K562 (cell line): ENCODE data around the gene BRAP. TPM values are rescaled to one million over a fixed set of nuclear protein-coding genes. Genes with fewer than 3 reads are reported as not detected.
A peak's percentile ranks its signal among the peaks of the same experiment; 100 is the strongest.

Experiments used
- BRF1 ChIP-seq: IDR thresholded peaks from 3 replicates; pipeline ENCODE4 v1.6.1; 2011; ENCODE audit warnings: borderline replicate concordance, mild to moderate bottlenecking; ENCODE audit not compliant: insufficient read length; ENCODE audit errors: extremely low read depth
- CREB1 ChIP-seq, 2 experiments: sonication (generic) in 1 of 2; formaldehyde crosslinking in 1 of 2; IDR thresholded peaks; 2 replicates each; pipeline versions ENCODE4 v1.6.1 to v1.8.0; 2012 to 2022; ENCODE audit warnings: inconsistent platforms in 1 of 2, mild to moderate bottlenecking in 1 of 2, missing genetic modification reagents in 1 of 2, moderate library complexity in 1 of 2
- DPF2 ChIP-seq: fragments of 450-650 bp; IDR thresholded peaks from 2 replicates; pipeline ENCODE4 v1.6.1; 2016
- EP300 ChIP-seq: IDR thresholded peaks from 2 replicates; pipeline ENCODE4 v1.6.1; 2012; ENCODE audit warnings: low read length, improper control_type of control experiment
- HDAC6 ChIP-seq: IDR thresholded peaks from 2 replicates; pipeline ENCODE4 v1.6.1; 2012; ENCODE audit warnings: low read depth, mild to moderate bottlenecking, control low read depth, inconsistent platforms, low read length, moderate library complexity
- HMG20B ChIP-seq: fragments of 250-450 bp; sonication (Bioruptor Pico); IDR thresholded peaks from 2 replicates; pipeline ENCODE4 v1.5.0; 2021; ENCODE audit warnings: mild to moderate bottlenecking
- KAT2B ChIP-seq: IDR thresholded peaks from one replicate; pipeline ENCODE4 v1.6.1; 2012; ENCODE audit warnings: low read depth, mild to moderate bottlenecking, control low read depth, inconsistent platforms, low read length, moderate library complexity
- LARP7 ChIP-seq: fragments of 450-650 bp; IDR thresholded peaks from 2 replicates; pipeline ENCODE4 v1.6.1; 2016
- MXI1 ChIP-seq: IDR thresholded peaks from 2 replicates; pipeline ENCODE4 v1.6.1; 2011; ENCODE audit warnings: low read depth, mild to moderate bottlenecking, improper control_type of control experiment, low read length
- NKRF ChIP-seq: fragments of 450-650 bp; IDR thresholded peaks from 2 replicates; pipeline ENCODE4 v1.6.1; 2016; ENCODE audit warnings: borderline replicate concordance
- PHF8 ChIP-seq: fragments of 200-600 bp; sonication (generic); IDR thresholded peaks from 2 replicates; pipeline ENCODE4 v1.6.1; 2012; ENCODE audit warnings: mixed run types, mild to moderate bottlenecking, inconsistent platforms, low read length, moderate library complexity, borderline replicate concordance
- PHTF2 ChIP-seq: fragments of 250-450 bp; sonication (Bioruptor Pico); IDR thresholded peaks from 2 replicates; pipeline ENCODE4 v1.5.0; 2021; ENCODE audit warnings: mild to moderate bottlenecking
- ZNF263 ChIP-seq: sonication (generic); formaldehyde crosslinking; IDR thresholded peaks from 2 replicates; pipeline ENCODE4 v1.8.0; 2022; ENCODE audit warnings: mild to moderate bottlenecking, missing genetic modification reagents, borderline replicate concordance
- ZNF384 ChIP-seq: IDR thresholded peaks from 2 replicates; pipeline ENCODE4 v1.6.1; 2012; ENCODE audit warnings: low read depth, low read length, improper control_type of control experiment
- ZNF398 ChIP-seq: fragments of 250-450 bp; sonication (Bioruptor Pico); IDR thresholded peaks from 2 replicates; pipeline ENCODE4 v1.8.0; 2021; ENCODE audit warnings: moderate library complexity, mild to moderate bottlenecking, inconsistent platforms
- polyA plus RNA-seq, 8 experiments: library from polyadenylated mRNA; depleted of rRNA in 4 of 8; stranded (reverse) in 5 of 8; unstranded in 3 of 8; fragments of >200 nt; fragmentation: Nextera tagmentation in 2 of 8; fragmentation: Illumina TruSeq in 1 of 8; extraction: Ambion mirVana in 2 of 8; extraction: Trizol in 1 of 8; gene quantifications; 2 replicates each; pipeline versions ENCODE4 v1.2.1 to v1.2.3, GENCODE V29; 2011 to 2014; ENCODE audit warnings: inconsistent platforms in 1 of 8, missing spikeins in 1 of 8
- total RNA-seq, 7 experiments: library from RNA; depleted of rRNA in 6 of 7; stranded (reverse); fragments of >200 nt in 6 of 7; fragmentation: Illumina TruSeq in 2 of 7; extraction: Trizol in 2 of 7; gene quantifications; 2 replicates each; pipeline versions ENCODE4 v1.2.1 to v1.2.3, GENCODE V29; 2011 to 2021; ENCODE audit warnings: low replicate concordance in 1 of 7
- TF ChIP-seq, protein P1 (sequence below): fragments of 250-450 bp; sonication (Bioruptor Pico); IDR thresholded peaks from 2 replicates; pipeline ENCODE4 v1.8.0; 2021; ENCODE audit warnings: moderate library complexity, mild to moderate bottlenecking, inconsistent platforms
- TF ChIP-seq, protein P2 (sequence below), 2 experiments: fragments of 450-650 bp; conservative IDR thresholded peaks; 2 replicates each; pipeline ENCODE4 v1.6.1; 2017; ENCODE audit warnings: mild to moderate bottlenecking in 2 of 2, moderate library complexity in 2 of 2
- TF ChIP-seq, protein P3 (sequence below): fragments of 250-450 bp; sonication (Bioruptor Pico); IDR thresholded peaks from 2 replicates; pipeline ENCODE4 v1.5.0; 2021
- TF ChIP-seq, protein P4 (sequence below): fragments of 450-650 bp; IDR thresholded peaks from 2 replicates; pipeline ENCODE4 v1.6.1; 2014; ENCODE audit warnings: low read depth, mild to moderate bottlenecking, moderate library complexity, borderline replicate concordance

The BRAP gene
- total and polyA plus RNA-seq, 9 of the 15 experiments (the other 6 are each of a cell fraction or from before 2014, with no cell fraction given), result 2.2 to 32.6 (median 27.5) TPM

DNA sequence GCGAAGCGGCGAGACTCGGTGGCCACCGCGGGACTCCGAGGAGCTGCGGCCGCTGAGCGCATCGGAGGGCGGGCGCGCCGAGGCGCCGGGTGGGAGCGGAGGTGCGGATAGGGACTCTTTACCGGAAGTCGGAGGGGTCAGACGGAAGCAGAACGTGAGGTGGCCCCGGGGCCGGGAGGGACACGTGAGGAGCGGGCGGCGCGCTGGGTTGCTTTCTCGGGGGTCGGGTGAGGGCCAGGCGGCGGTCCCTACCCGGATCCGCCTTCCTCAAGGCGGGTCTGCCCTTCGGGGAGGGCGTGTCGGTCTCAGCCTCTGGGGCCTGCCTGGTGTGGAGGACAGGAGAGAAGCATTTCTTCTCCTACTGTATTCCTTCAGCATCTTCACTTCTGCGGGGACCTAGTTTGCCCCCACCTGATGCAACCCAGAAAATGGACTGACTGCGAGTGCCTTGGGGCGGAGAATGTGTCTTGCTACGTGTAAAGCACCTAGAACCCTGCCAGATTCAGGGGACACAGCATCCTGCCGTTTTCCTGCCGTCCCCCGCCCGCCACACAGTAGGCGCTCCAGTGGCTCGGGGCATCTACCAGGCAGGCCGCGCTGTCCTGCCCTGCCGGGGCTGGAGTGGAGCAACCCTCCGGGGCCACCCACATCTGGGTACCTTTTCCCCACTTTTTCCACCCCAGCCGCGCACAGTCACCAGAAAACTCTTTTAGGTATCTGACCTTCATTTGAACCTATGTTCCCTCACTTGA is 86.1 kb downstream of the BRAP start (continued):
- TF ChIP-seq, protein P1, sequence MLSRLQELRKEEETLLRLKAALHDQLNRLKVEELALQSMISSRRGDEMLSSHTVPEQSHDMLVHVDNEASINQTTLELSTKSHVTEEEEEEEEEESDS (CRISPR knock-in tag), result no peak
- TF ChIP-seq HDAC6, result no peak
- TF ChIP-seq HMG20B (CRISPR knock-in tag), result no peak
- 0 out of 2 replicates have a peak, but pooled peaks have one; percentile 39 for TF ChIP-seq DPF2
- no peak for TF ChIP-seq ZNF263
- TF ChIP-seq ZNF398 (CRISPR knock-in tag), result no peak
- TF ChIP-seq, protein P2, sequence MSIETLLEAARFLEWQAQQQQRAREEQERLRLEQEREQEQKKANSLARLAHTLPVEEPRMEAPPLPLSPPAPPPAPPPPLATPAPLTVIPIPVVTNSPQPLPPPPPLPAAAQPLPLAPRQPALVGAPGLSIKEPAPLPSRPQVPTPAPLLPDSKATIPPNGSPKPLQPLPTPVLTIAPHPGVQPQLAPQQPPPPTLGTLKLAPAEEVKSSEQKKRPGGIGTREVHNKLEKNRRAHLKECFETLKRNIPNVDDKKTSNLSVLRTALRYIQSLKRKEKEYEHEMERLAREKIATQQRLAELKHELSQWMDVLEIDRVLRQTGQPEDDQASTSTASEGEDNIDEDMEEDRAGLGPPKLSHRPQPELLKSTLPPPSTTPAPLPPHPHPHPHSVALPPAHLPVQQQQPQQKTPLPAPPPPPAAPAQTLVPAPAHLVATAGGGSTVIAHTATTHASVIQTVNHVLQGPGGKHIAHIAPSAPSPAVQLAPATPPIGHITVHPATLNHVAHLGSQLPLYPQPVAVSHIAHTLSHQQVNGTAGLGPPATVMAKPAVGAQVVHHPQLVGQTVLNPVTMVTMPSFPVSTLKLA (conservative IDR thresholded peaks at IDR 0.05), result peak; percentile 84 to 94
- TF ChIP-seq, protein P3, sequence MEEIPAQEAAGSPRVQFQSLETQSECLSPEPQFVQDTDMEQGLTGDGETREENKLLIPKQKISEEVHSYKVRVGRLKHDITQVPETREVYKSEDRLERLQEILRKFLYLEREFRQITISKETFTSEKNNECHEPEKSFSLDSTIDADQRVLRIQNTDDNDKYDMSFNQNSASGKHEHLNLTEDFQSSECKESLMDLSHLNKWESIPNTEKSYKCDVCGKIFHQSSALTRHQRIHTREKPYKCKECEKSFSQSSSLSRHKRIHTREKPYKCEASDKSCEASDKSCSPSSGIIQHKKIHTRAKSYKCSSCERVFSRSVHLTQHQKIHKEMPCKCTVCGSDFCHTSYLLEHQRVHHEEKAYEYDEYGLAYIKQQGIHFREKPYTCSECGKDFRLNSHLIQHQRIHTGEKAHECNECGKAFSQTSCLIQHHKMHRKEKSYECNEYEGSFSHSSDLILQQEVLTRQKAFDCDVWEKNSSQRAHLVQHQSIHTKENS (CRISPR knock-in tag), result no peak
- TF ChIP-seq CREB1 (IDR thresholded peaks at IDR 0.05), result 0 out of 2 replicates have a peak, but pooled peaks have one; percentile 39
- TF ChIP-seq CREB1 (CRISPR knock-in tag; IDR thresholded peaks at IDR 0.05), result no peak; the same call in 1 of the 2 replicates
- no peak for TF ChIP-seq PHTF2 (CRISPR knock-in tag)
- peak; percentile 79; the same call in 1 of the 2 replicates for TF ChIP-seq PHF8
- no peak for TF ChIP-seq BRF1
- TF ChIP-seq KAT2B, result no peak
- TF ChIP-seq, protein P4, sequence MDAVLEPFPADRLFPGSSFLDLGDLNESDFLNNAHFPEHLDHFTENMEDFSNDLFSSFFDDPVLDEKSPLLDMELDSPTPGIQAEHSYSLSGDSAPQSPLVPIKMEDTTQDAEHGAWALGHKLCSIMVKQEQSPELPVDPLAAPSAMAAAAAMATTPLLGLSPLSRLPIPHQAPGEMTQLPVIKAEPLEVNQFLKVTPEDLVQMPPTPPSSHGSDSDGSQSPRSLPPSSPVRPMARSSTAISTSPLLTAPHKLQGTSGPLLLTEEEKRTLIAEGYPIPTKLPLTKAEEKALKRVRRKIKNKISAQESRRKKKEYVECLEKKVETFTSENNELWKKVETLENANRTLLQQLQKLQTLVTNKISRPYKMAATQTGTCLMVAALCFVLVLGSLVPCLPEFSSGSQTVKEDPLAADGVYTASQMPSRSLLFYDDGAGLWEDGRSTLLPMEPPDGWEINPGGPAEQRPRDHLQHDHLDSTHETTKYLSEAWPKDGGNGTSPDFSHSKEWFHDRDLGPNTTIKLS, result peak; percentile 69; the same call in 1 of the 2 replicates
- TF ChIP-seq ZNF384, result no peak
- peak; percentile 94 for TF ChIP-seq NKRF
- peak; percentile 63 for TF ChIP-seq MXI1
- TF ChIP-seq EP300, result peak; percentile 36; the same call in 1 of the 2 replicates
- 0 out of 2 replicates have a peak, but pooled peaks have one; percentile 13 for TF ChIP-seq LARP7
